CD4-positive, alpha-beta T cell (primary cell): ENCODE results near the gene CACNG7. TPM values are rescaled to one million over a fixed set of nuclear protein-coding genes. Genes with fewer than 3 reads are reported as not detected.

ENCODE experiments used
- ATAC-seq: fragments of 200-7000 bp; cut with Tn5 transposase; one replicate; pipeline ENCODE4 v1.10.0; 2022; ENCODE audit warnings: mild to moderate bottlenecking; ENCODE audit not compliant: poor library complexity
- CTCF ChIA-PET: fragments of 350-600 bp; sonication (Branson Sonifier 250); formaldehyde crosslinking; loops from one replicate; lab custom pipeline; 2021; ENCODE audit warnings: antibody characterized with exemption, inconsistent platforms; lab: Charles Lee
- POLR2A ChIA-PET: fragments of 350-600 bp; sonication (Branson Sonifier 250); formaldehyde crosslinking; loops from one replicate; lab custom pipeline; 2021; ENCODE audit warnings: antibody characterized with exemption, inconsistent platforms; lab: Charles Lee
- DNase-seq, 14 experiments: peaks; one replicate each; pipeline ENCODE4 v3.0.0-alpha.2; 2013 to 2020; ENCODE audit warnings: mixed read lengths in 2 of 14
- H3K27ac ChIP-seq, 2 donors: one replicate each; pipeline versions ENCODE4 v1.5.1 to v1.7.0; 2013; ENCODE audit warnings: low read length in 2 of 2, low read depth in 1 of 2, mild to moderate bottlenecking in 1 of 2
- H3K27me3 ChIP-seq, 2 experiments: 1 replicate in 1 of 2; 2 replicates in 1 of 2; pipeline versions ENCODE4 v1.6.1 to v1.7.0; 2013; ENCODE audit warnings: low read length in 2 of 2, control low read depth in 1 of 2, mild to moderate bottlenecking in 1 of 2, moderate library complexity in 1 of 2; ENCODE audit not compliant: insufficient read depth in 2 of 2, control insufficient read depth in 1 of 2
- H3K36me3 ChIP-seq: one replicate; pipeline ENCODE4 v1.6.1; 2013; ENCODE audit warnings: low read length, control low read depth; ENCODE audit not compliant: insufficient read depth
- H3K4me1 ChIP-seq: one replicate; pipeline ENCODE4 v1.6.1; 2013; ENCODE audit warnings: low read length, control low read depth; ENCODE audit not compliant: insufficient read depth
- H3K4me3 ChIP-seq: one replicate; pipeline ENCODE4 v1.5.1; 2013; ENCODE audit warnings: mild to moderate bottlenecking, low read length, moderate library complexity
- H3K9me3 ChIP-seq, 2 experiments: 1 replicate in 1 of 2; 2 replicates in 1 of 2; pipeline versions ENCODE4 v1.6.1 to v1.7.0; 2013; ENCODE audit warnings: low read length in 2 of 2, mild to moderate bottlenecking in 2 of 2, control low read depth in 1 of 2, moderate library complexity in 1 of 2; ENCODE audit not compliant: control insufficient read depth in 1 of 2, insufficient read depth in 1 of 2
- H3K27ac Mint-ChIP-seq: one replicate; pipeline ENCODE4 v1.8.0; 2020; ENCODE audit warnings: mixed read lengths
- H3K27me3 Mint-ChIP-seq: one replicate; pipeline ENCODE4 v1.8.0; 2021; ENCODE audit warnings: mixed read lengths
- H3K36me3 Mint-ChIP-seq: one replicate; pipeline ENCODE4 v1.8.0; 2021; ENCODE audit warnings: low read depth, mixed read lengths
- H3K4me1 Mint-ChIP-seq: one replicate; pipeline ENCODE4 v1.8.0; 2021; ENCODE audit warnings: low read depth, mixed read lengths
- H3K4me3 Mint-ChIP-seq: one replicate; pipeline ENCODE4 v1.8.0; 2020; ENCODE audit warnings: mild to moderate bottlenecking, mixed read lengths
- H3K9me3 Mint-ChIP-seq: one replicate; pipeline ENCODE4 v1.8.0; 2020; ENCODE audit warnings: mixed read lengths
- intact Hi-C, 2 experiments: fragments of 100-400 bp; cut with DNase I in 1 of 2; cut with micrococcal nuclease in 1 of 2; formaldehyde crosslinking; loops; one replicate each; pipeline versions ENCODE4 v1.15.1 to v1.9.0; 2023 to 2025; cut with DNase I, micrococcal nuclease
- total RNA-seq, 174 experiments: library from RNA in 2 of 174; stranded (reverse) in 2 of 174; gene quantifications; one replicate each; pipeline ENCODE4 v1.2.3 and lab custom pipeline; 2021 to 2026
- TF ChIP-seq, protein P1 (sequence below): fragments of 200-600 bp; IDR thresholded peaks from one replicate; pipeline ENCODE4 v1.8.0; 2022; ENCODE audit warnings: antibody characterized with exemption, mild to moderate bottlenecking

The CACNG7 gene
- total RNA-seq, 2 experiments from 2014 or later: not detected

- ChIA-PET POLR2A (no interaction called here), CTCF (no interaction called here)
- no peak overlapping the region for H3K27ac ChIP-seq
- no peaks in the 10 kb centered on the region for H3K9me3 Mint-ChIP-seq
- H3K27me3 Mint-ChIP-seq: peaks cover 46% of the 10 kb centered on the region
- peaks cover 0 to 47% of the 10 kb centered on the region in 2 experiments for H3K9me3 ChIP-seq
- H3K36me3 Mint-ChIP-seq: no peaks in the 10 kb centered on the region
- H3K4me1 ChIP-seq: peaks cover 33% of the 10 kb centered on the region
- peaks cover 59 to 60% of the 10 kb centered on the region in 2 experiments for H3K27me3 ChIP-seq
- H3K4me1 Mint-ChIP-seq: peaks cover 38% of the 10 kb centered on the region
- DNase-seq: no peak
- no peak for ATAC-seq
- no peaks in the 10 kb centered on the region for H3K36me3 ChIP-seq
- intact Hi-C loops: loop anchor here in 1 of 2 experiments (5.0 kb wide), 1 partner anchor 80 kb away; no protein-coding TSS in a partner anchor
- TF ChIP-seq, protein P1, sequence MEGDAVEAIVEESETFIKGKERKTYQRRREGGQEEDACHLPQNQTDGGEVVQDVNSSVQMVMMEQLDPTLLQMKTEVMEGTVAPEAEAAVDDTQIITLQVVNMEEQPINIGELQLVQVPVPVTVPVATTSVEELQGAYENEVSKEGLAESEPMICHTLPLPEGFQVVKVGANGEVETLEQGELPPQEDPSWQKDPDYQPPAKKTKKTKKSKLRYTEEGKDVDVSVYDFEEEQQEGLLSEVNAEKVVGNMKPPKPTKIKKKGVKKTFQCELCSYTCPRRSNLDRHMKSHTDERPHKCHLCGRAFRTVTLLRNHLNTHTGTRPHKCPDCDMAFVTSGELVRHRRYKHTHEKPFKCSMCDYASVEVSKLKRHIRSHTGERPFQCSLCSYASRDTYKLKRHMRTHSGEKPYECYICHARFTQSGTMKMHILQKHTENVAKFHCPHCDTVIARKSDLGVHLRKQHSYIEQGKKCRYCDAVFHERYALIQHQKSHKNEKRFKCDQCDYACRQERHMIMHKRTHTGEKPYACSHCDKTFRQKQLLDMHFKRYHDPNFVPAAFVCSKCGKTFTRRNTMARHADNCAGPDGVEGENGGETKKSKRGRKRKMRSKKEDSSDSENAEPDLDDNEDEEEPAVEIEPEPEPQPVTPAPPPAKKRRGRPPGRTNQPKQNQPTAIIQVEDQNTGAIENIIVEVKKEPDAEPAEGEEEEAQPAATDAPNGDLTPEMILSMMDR: no peak
- no peak overlapping the region for H3K27ac Mint-ChIP-seq
- no peak overlapping the region for H3K4me3 Mint-ChIP-seq
- H3K4me3 ChIP-seq: no peak overlapping the region
Observed at GRCh38 chr19:53982001-53982451, 72.9 kb downstream of the CACNG7 start.

DNA sequence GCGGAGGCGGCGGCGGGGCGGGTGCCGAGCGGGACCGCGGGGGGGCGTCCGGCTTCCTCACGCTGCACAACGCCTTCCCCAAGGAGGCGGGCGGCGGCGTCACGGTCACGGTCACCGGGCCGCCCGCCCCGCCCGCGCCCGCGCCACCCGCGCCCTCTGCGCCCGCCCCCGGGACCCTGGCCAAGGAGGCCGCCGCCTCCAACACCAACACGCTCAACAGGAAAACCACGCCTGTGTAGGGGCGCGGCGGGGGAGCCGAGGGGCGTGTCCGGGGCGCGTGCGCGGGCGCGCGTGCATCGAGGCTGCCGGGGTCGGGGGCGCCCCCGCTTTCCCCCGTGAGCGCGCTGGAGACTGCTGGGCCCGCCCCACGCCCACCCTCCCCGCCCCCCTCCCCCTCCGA is 73.5 kb downstream of the CACNG7 start:
- peaks cover 29% of the 10 kb centered on the region for H3K4me1 ChIP-seq
- no peak overlapping the region for H3K4me3 Mint-ChIP-seq
- peaks cover 0 to 47% of the 10 kb centered on the region in 2 experiments for H3K9me3 ChIP-seq
- H3K27ac ChIP-seq: no peak overlapping the region
- DNase-seq (peak in 6 of 14 experiments; percentile 5 to 41 (median 18)), ATAC-seq (no peak)
- H3K36me3 Mint-ChIP-seq: no peaks in the 10 kb centered on the region
- peaks cover 53 to 58% of the 10 kb centered on the region in 2 experiments for H3K27me3 ChIP-seq
- TF ChIP-seq, protein P1: no peak
- ChIA-PET CTCF (no interaction called here), POLR2A (no interaction called here)
- peaks cover 41% of the 10 kb centered on the region for H3K27me3 Mint-ChIP-seq
- no peaks in the 10 kb centered on the region for H3K36me3 ChIP-seq
- no peaks in the 10 kb centered on the region for H3K9me3 Mint-ChIP-seq
- H3K27ac Mint-ChIP-seq: no peak overlapping the region
- intact Hi-C loops: loop anchor here in 1 of 2 experiments (5.0 kb wide), 1 partner anchor 80 kb away; no protein-coding TSS in a partner anchor
- no peak overlapping the region for H3K4me3 ChIP-seq
- peaks cover 34% of the 10 kb centered on the region for H3K4me1 Mint-ChIP-seq

DNA sequence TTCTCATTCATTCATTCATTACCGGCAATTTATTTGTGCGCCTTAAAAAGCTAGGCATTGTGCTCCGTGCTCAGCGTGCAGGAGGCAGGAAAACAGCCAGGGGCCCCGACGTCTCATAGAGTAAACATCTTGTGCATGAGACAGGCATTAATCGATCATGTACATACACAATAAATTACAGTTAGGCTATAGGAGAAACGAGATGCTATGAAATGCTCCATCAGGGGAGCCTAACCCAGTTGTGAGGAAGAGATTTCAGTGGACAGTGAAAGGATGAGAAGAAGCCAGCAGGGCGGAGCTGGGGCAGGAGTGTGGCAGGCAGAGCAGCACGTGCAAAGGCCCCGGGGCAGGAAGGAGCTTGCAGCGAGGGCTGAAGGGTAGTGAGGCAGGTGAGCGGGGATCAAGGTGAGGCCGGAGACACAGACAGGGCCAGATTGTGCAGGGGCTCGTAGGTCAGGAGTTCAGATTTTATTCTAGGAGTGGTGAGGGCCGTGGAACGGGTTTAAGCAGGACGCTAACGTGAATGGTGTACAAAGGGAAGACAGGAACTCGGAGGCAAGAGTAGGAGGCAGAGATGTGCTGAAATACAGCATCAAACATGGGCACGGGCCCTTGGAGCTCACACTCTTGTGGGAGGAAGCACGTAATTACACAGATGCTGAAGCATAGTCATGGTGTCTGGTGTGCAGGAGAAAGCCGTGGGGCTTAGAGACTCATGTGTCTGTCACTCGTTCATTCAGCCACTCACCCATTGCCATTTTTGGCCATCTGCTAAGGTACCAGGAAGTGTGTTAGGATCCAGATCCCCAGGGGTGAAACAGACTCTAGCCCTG is 74.6 kb downstream of the CACNG7 start:
- H3K9me3 Mint-ChIP-seq: no peaks in the 10 kb centered on the region
- H3K27ac ChIP-seq: no peak overlapping the region
- H3K4me1 Mint-ChIP-seq: peaks cover 27% of the 10 kb centered on the region
- peaks cover 19% of the 10 kb centered on the region for H3K4me1 ChIP-seq
- DNase-seq (no peak), ATAC-seq (no peak)
- peaks cover 0 to 37% of the 10 kb centered on the region in 2 experiments for H3K9me3 ChIP-seq
- H3K27me3 ChIP-seq: peaks cover 45 to 50% of the 10 kb centered on the region in 2 experiments
- H3K4me3 Mint-ChIP-seq: no peak overlapping the region
- intact Hi-C loops: loop anchor here in 1 of 2 experiments (5.0 kb wide), 1 partner anchor 81 kb away; no protein-coding TSS in a partner anchor
- H3K4me3 ChIP-seq: no peak overlapping the region
- TF ChIP-seq, protein P1: no peak
- no peaks in the 10 kb centered on the region for H3K36me3 Mint-ChIP-seq
- H3K36me3 ChIP-seq: no peaks in the 10 kb centered on the region
- no peak overlapping the region for H3K27ac Mint-ChIP-seq
- H3K27me3 Mint-ChIP-seq: peaks cover 31% of the 10 kb centered on the region
- ChIA-PET CTCF (no interaction called here), POLR2A (no interaction called here)
